WI38 (cell line): ENCODE results near the gene OAT.

Experiments
- H3K4me3 ChIP-seq: 2 replicates; pipeline ENCODE4 v1.5.1; 2011; ENCODE audit warnings: low read depth, mild to moderate bottlenecking, control low read depth, low read length
- TF ChIP-seq, protein P1 (sequence below): IDR thresholded peaks from 2 replicates; pipeline ENCODE4 v1.5.1; 2012; ENCODE audit warnings: low read depth, mild to moderate bottlenecking, control low read depth, low read length

Gene OAT

DNA sequence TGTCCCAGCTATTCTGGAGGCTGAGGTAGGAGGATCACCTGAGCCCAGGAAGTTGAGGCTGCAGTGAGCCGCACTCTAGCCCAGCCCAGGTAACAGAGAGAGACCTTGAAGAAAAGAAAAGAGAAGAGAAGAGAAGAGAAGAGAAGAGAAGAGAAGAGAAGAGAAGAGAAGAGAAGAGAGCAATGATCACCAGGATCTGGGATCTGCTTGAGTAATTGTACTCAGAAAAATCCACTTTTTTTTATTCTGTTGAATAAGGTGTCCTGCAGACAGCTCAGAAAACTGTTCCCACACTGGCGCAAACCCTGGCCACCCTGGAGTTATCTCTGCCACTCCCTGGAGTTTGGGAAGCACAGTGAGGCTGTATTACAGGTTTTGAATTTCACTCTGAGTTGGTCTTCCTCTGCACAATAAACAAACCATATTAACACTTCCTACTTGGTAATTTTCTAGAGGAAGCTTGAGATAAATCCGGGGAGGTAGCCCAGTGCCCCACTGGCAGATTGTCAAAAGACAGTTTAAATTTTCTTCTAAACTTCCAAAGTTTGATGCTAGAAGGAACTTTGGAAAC is 9.6 kb upstream of the OAT start:
- TF ChIP-seq, protein P1, sequence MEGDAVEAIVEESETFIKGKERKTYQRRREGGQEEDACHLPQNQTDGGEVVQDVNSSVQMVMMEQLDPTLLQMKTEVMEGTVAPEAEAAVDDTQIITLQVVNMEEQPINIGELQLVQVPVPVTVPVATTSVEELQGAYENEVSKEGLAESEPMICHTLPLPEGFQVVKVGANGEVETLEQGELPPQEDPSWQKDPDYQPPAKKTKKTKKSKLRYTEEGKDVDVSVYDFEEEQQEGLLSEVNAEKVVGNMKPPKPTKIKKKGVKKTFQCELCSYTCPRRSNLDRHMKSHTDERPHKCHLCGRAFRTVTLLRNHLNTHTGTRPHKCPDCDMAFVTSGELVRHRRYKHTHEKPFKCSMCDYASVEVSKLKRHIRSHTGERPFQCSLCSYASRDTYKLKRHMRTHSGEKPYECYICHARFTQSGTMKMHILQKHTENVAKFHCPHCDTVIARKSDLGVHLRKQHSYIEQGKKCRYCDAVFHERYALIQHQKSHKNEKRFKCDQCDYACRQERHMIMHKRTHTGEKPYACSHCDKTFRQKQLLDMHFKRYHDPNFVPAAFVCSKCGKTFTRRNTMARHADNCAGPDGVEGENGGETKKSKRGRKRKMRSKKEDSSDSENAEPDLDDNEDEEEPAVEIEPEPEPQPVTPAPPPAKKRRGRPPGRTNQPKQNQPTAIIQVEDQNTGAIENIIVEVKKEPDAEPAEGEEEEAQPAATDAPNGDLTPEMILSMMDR: no peak
- no peak overlapping the region for H3K4me3 ChIP-seq

DNA sequence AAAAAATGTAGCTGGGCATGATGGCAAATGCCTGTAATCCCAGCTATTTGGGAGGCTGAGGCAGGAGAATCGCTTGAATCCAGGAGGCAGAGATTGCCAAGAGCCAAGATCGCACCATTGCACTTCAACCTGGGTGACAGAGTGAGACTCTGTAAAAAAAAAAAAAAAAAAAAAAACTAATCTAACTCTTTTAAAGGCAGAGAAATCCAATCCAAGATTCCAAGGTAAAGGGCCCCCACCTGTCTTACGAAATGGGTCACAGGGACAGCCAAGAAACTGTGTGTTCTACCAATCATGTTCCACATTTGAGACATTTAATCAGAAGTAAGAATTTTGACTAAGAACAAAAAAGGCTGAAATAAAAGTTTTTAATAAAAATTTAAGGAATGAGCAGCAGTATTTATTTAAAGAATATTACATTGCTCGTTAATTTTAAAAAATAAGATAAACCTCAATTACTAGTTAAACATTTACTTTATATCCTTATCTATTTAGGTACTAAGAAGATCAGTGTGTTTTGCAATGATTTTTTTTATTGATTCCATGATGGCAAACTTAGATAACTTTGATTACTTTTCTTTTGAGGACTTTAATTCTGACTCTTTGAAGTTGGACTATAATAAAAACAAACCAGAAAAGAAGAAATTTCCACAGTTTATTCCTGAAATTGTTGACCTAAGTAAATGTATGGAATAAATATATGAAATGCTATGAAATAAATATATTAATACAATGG is 6.7 kb upstream of the OAT start:
- TF ChIP-seq, protein P1: no peak

DNA sequence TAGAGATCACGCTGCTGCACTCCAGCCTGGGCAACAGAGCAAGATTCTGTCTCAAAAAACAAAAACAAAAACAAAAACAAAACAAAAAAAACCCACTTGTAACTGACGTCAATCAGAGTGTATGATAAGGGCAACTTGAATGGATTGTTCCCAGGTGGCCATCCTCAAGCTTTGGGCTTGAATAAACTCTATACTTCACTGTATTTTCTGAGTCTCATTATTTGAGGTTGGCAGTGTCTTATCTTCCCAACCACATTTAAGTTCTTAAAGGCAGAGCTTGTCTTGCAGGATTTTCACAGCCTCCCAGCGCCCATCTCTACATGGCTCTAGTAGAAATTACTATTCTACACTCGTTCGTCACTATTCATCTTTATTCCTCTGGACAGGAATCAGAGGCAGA is 5.1 kb upstream of the OAT start:
- no peak overlapping the region for H3K4me3 ChIP-seq
- TF ChIP-seq, protein P1: no peak

More for the DNA sequence above, 6.7 kb upstream of the OAT start:
- H3K4me3 ChIP-seq: no peak overlapping the region

DNA sequence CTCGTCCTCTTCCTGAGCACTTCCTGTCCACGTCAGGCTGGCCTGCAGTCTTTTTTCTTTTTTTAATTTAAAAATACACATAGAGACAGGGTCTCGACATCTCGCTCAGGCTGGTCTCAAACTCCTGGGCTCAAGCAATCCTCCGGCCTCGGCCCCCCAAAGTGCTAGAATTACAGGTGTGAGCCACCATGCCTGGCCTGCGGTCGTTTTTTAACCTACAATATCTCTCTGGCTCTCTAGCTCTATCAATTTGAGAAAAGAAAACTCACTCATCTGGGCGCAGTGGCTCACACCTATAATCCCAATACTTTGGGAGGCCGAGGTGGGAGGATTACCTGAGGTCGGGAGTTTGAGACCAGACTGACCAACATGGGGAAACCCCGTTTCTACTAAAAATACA is 4.0 kb upstream of the OAT start:
- TF ChIP-seq, protein P1: no peak
- no peak overlapping the region for H3K4me3 ChIP-seq

DNA sequence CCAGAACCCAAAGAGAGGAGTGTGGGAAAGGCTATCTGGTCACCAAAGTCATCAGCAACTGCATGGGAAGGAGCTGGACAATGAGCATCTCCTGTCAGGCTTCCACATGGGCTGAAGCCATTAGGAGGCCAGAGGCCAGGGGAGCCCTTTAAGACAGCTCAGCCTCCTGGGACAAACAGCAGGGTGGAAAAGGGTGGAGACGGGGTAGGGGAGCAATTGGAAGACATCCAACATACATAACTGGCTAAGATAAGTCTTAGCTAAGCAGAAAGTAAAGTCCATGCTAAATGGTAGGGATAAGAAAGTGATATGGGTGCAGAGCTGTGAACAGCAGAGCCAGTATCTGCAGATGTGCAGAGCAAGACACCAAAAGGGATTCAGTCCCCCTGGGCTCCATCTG is 1.5 kb upstream of the OAT start:
- TF ChIP-seq, protein P1: no peak
- no peak overlapping the region for H3K4me3 ChIP-seq

DNA sequence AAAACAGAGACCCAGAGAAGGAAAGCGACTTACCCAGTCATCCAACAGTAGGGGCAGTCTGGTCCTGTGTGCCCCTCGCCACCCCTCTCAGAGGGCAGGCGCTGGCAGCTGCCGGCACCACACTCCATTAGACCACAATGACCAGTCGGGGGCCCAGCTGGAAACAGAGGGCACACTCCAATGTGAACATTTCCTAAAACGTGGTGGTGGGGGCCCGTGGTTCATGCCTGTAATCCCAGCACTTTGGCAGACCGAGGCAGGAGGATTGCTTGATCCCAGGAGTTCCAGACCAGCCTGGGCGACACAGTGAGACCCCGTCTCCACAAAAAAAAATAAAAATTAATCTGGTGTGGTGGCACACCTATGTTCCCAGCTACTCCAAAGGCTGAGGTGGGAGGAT is 912 bp upstream of the OAT start:
- H3K4me3 ChIP-seq: no peak overlapping the region

More for the DNA sequence above, 912 bp upstream of the OAT start:
- TF ChIP-seq, protein P1: no peak
